Activated CD8-positive, alpha-beta memory T cell treated with anti-CD3 and anti-CD28 coated beads for 48 hours (primary cell): ENCODE measurements around the gene MED16.
A peak's percentile ranks its signal among the peaks of the same experiment; 100 is the strongest.

Experiments
- DNase-seq, 3 experiments: peaks; one replicate each; pipeline ENCODE4 v3.0.0-alpha.2; 2020; ENCODE audit warnings: low read depth in 2 of 3, low spot score in 2 of 3

MED16 gene

GRCh38 chr19:928471-929202 is 35.6 kb upstream of the MED16 start:
- no peak for DNase-seq

DNA sequence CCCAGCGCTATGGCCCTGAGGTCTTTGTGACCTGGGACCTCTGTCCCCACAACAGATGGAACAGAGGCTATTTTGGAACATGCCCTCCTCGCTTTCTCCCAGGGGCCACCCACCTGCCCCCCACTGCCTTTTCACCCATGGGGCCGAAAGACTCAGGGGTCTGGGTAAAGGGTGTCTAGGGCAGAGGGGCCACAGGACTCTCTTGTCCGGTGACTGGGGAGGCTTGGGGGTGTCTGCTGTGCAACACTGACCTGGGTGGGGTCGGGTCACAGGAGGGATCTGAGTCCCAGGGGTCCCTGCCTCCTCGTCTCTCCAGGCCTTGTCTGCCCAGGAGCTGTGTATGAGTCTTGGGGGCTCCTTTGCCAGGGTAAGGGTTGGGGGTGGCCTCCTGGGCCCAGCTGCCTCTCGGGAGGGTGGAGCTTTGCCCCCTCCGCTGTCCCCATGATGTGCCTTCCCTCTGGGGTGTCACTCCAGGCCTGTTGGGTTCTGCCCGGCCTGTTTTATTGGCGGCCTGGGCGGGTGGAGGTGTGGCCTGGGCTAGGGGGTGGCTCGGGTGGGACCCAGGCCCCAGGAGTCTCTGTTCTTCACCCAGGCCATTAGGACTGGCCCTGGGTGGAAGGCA is 34.9 kb upstream of the MED16 start:
- no peak for DNase-seq

GRCh38 chr19:927351-927779 is 34.4 kb upstream of the MED16 start:
- no peak for DNase-seq

- no peak for DNase-seq
Observed at GRCh38 chr19:926589-927350, 33.8 kb upstream of the MED16 start.

DNA sequence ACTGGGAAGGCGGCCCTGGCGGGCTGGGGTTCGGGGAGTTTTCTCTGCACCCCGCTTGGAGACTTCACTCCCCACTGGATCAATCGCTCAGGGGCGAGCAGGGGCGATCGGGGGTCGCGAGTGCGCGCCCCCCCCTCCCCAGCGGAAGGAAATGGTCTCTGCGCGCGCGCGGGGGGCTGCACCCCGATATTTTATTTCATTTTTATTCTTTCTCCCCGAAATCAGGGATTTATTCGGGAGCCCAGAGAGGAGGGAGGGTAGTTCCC is 33.3 kb upstream of the MED16 start:
- no peak for DNase-seq

- DNase-seq: peak in 1 of 3 experiments; percentile 71
Observed at GRCh38 chr19:925526-926322, 32.7 kb upstream of the MED16 start, which contains the start of gene ARID3A. Gene ARID3A (plus strand): TSS chr19:926035. CDS start chr19:929529, 3,494 bp downstream.

- no peak for DNase-seq
Observed at GRCh38 chr19:925087-925525, 32.1 kb upstream of the MED16 start.

GRCh38 chr19:924553-925086 is 31.6 kb upstream of the MED16 start:
- no peak for DNase-seq

- no peak for DNase-seq
Observed at GRCh38 chr19:920051-920864, 27.3 kb upstream of the MED16 start.

DNA sequence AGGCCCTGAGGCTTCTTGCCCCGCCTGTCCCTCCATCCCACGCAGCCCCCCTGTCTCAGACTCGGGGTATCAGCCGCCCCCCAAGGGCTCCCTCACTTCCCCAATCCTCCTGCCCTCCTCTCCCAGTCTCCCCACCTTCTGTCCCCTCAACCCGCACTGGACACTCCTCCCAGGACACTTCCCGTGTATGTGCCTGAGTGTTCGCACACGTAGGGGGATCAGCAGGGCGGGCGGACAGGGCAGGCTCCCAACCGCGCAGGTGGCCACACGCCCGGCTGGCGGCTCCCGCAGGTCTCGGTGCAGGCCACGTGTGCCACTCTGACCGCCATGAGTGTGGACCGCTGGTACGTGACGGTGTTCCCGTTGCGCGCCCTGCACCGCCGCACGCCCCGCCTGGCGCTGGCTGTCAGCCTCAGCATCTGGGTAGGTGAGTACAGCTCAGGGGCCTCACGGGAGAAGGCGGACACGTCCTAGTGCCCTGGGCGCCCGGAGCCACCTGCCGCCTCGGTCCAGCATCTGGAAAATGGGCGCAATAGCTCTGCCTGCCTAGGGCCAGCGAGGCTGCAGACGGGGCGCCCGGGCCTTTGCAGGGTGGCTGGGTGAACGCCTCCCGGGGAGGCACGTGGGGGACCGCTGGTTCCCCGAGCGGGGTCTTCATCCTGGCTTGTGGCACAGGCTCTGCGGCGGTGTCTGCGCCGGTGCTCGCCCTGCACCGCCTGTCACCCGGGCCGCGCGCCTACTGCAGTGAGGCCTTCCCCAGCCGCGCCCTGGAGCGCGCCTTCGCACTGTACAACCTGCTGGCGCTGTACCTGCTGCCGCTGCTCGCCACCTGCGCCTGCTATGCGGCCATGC is 26.4 kb upstream of the MED16 start:
- DNase-seq: no peak

GRCh38 chr19:918481-919198 is 25.7 kb upstream of the MED16 start:
- DNase-seq: no peak

DNA sequence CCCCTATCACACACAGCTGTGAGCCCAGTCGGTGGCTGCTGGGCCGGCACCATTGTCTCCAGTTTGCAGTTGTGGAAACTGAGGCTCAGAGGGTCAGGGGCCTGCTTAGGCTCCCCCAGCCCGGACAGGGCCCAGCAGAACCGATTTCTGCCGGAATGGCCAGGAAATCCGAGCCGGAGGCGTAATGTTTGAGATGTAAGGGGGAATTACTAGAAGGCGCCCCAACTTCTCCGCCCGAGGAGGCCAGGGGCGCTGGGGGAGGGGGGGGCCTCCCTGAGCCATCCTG is 25.1 kb upstream of the MED16 start:
- no peak for DNase-seq

GRCh38 chr19:917323-918151 is 24.6 kb upstream of the MED16 start, which contains the start of gene KISS1R:
Gene KISS1R (plus strand): TSS chr19:917333. CDS start chr19:917503, 170 bp downstream.
- no peak for DNase-seq

- DNase-seq: no peak
Observed at GRCh38 chr19:916645-917322, 23.8 kb upstream of the MED16 start.

GRCh38 chr19:913080-913748 is 20.2 kb upstream of the MED16 start, which contains the start of gene R3HDM4:
Gene R3HDM4 (minus strand): TSS chr19:913219. CDS start chr19:913157, 62 bp downstream.
- DNase-seq: peak; percentile 67 to 75 (median 74)

- DNase-seq: no peak
Observed at GRCh38 chr19:912181-913079, 19.4 kb upstream of the MED16 start.
